Mucosa of descending colon (tissue), 3 donors: ENCODE data around the gene UBE2A. TPM values are rescaled to one million over a fixed set of nuclear protein-coding genes. Genes with fewer than 3 reads are reported as not detected.

Source experiments
- ATAC-seq: fragments of 200-7000 bp; cut with Tn5 transposase; one replicate; pipeline ENCODE4 v1.9.1; 2020; ENCODE audit warnings: mild to moderate bottlenecking, moderate library complexity
- DNase-seq, 3 donors: peaks; one replicate each; pipeline ENCODE4 v3.0.0-alpha.2; 2020
- H3K36me3 ChIP-seq: fragments of 200-600 bp; one replicate; pipeline ENCODE4 v1.8.0; 2021; ENCODE audit warnings: low read depth, mild to moderate bottlenecking
- H3K4me1 ChIP-seq: fragments of 200-600 bp; one replicate; pipeline ENCODE4 v1.8.0; 2021; ENCODE audit warnings: low read depth, mild to moderate bottlenecking
- H3K4me3 ChIP-seq: fragments of 200-600 bp; one replicate; pipeline ENCODE4 v1.8.0; 2021; ENCODE audit warnings: mild to moderate bottlenecking
- H3K9me3 ChIP-seq: fragments of 200-600 bp; one replicate; pipeline ENCODE4 v1.8.0; 2021; ENCODE audit warnings: mild to moderate bottlenecking
- intact Hi-C, 2 donors: fragments of 100-400 bp; cut with DNase I in 1 of 2; cut with micrococcal nuclease in 1 of 2; formaldehyde crosslinking; loops; one replicate each; pipeline versions ENCODE4 v1.11.0 to v1.11.1; 2022; cut with DNase I, micrococcal nuclease
- long read RNA-seq, 2 donors: library from polyadenylated mRNA; unstranded; transcript quantifications; one replicate each; pipeline ENCODE4 v2.0.0, GENCODE V29; 2019 to 2021
- total RNA-seq, 3 donors: library from RNA; stranded (reverse); fragmentation: NEBNext Ultra II Directional in 2 of 3; extraction: Animal tissue kit (Norgen Biotek cat#: 25700) in 2 of 3; gene quantifications; one replicate each; pipeline versions ENCODE4 v1.2.1 to v1.2.4, GENCODE V29; 2021 to 2023
- TF ChIP-seq, protein P1 (sequence below): fragments of 200-600 bp; IDR thresholded peaks from one replicate; pipeline ENCODE4 v1.8.0; 2022; ENCODE audit warnings: antibody characterized with exemption, mild to moderate bottlenecking
- donor health status: DM: no; HTN: no; CAD: no; lungs with moderate emphysema.
- donor health status: DM: no; HTN: no; CAD: no.
- donor health status: DM: no; HTN: yes; CAD: no.

The UBE2A gene
- total RNA-seq = 10 to 100 TPM; 72.1 to 81.6 (median 79.4) TPM
- long read RNA-seq, donor 1, transcript UBE2A-207 (5 exons, 934 nt) = minor isoform, 5 of 85 reads
- long read RNA-seq, donor 1, transcript UBE2A-206 (5 exons, 1,381 nt) = minor isoform, 13 of 85 reads
- long read RNA-seq, donor 1, transcript UBE2A-202 (6 exons, 1,874 nt) = major isoform, 60 of 85 reads
- long read RNA-seq, donor 1, partial matches to known transcripts = 3 of 85 reads
- long read RNA-seq, donor 1, other reads (novel, unspliced or antisense) = 4 of 85 reads
- long read RNA-seq, donor 2, transcript UBE2A-206 (5 exons, 1,381 nt) = minor isoform, 8 of 57 reads
- long read RNA-seq, donor 2, transcript UBE2A-202 (6 exons, 1,874 nt) = major isoform, 42 of 57 reads
- long read RNA-seq, donor 2, partial matches to known transcripts = 0 of 57 reads
- long read RNA-seq, donor 2, other reads (novel, unspliced or antisense) = 6 of 57 reads

DNA sequence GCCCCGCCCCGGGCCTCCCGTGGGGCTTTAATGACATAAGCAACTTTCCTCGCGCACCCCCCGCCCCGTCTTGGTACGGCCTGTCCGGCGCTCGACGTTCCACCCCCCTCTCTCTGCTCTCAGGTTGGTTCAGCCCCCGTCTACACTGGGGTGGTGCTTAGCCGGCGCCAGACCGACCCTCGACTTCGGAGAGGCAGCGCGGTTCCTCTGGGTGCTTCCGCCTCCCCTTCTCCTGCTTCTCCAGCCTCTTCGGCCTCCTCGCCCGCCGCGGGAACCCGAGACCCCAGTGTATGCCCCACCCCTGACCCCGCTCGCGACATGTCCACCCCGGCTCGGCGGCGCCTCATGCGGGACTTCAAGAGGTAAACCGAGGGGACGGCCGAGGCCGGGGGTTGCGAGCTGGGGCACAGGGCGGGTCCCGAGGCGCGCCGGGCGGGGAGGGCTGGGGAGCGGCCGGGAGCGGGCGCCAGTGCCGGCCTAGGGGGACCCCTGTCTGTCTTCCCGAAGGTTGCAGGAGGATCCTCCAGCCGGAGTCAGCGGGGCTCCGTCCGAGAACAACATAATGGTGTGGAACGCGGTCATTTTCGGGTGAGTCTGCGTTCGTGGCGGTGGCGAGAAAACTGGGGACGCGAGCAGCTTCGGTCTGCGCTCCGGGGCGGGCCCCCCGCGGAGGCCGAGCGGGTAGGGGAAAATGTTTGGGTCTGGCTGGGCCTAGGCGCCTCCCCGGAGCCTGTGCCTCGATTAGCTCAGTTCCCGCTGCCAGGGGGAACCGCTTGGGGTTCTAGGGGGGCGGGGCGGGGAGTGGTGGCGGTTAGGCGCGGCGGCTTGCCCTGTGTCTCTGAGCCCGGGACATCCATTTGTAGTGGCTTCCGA is at the start of gene UBE2A:
TSS of gene UBE2A (plus strand) at position 170 of the 873 bp plus-strand sequence. CDS start at position 319, 149 bp downstream.
- TF ChIP-seq, protein P1, sequence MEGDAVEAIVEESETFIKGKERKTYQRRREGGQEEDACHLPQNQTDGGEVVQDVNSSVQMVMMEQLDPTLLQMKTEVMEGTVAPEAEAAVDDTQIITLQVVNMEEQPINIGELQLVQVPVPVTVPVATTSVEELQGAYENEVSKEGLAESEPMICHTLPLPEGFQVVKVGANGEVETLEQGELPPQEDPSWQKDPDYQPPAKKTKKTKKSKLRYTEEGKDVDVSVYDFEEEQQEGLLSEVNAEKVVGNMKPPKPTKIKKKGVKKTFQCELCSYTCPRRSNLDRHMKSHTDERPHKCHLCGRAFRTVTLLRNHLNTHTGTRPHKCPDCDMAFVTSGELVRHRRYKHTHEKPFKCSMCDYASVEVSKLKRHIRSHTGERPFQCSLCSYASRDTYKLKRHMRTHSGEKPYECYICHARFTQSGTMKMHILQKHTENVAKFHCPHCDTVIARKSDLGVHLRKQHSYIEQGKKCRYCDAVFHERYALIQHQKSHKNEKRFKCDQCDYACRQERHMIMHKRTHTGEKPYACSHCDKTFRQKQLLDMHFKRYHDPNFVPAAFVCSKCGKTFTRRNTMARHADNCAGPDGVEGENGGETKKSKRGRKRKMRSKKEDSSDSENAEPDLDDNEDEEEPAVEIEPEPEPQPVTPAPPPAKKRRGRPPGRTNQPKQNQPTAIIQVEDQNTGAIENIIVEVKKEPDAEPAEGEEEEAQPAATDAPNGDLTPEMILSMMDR = peak; percentile 24
- Histone ChIP-seq H3K9me3 (no peaks in the 10 kb centered on the region), H3K36me3 (no peaks in the 10 kb centered on the region), H3K4me1 (peaks cover 5% of the 10 kb centered on the region), H3K4me3 (peak within 1 kb of the TSS; percentile 44)
- ATAC-seq (peak; percentile 97), DNase-seq (peak; percentile 91 to 94 (median 92))
- intact Hi-C loops = no loop called here

DNA sequence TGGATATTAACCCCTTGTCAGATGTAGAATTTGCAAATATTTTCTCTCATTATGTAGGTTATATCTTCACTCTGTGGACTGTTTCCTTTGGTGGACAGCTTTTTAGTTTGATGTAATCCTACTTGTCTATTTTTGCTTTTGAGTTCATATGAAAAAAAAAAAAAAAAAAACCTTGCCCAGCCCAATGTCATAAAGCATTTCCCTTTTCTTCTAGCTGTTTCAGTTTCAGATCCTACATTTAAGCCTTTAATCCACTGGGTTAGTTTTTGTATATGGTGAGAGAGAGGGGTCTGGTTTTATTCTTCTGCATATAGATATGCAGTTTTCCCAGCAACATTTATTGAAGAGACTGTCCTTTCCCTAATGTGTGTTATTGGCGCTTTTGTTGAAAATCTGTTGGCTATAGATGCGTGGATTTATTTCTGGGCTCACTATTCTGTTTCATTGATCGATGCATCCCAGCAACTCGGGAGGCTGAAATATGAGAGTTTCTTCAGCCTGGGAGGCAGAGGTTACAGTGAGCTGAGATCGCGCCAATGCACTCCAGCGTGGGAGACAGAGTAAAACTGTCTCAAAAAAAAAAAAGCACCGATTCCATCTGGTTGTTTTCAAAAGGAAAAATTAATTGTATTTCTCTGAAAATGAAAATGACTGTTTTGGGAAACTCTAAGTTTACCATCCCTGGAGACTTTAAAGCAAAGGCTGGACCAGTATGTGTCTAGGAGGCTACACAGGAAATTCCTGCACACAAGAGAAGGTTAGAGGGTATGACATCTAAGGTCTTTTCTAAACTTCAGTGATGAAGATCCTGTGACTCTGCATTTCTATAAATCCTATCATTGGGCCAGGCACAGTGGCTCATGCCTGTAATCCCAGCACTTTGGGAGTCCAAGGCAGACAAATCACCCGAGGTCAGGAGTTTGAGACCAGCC is 44.8 kb upstream of the UBE2A start:
- Histone ChIP-seq H3K4me1 (no peaks in the 10 kb centered on the region), H3K4me3 (no peak overlapping the region), H3K9me3 (no peaks in the 10 kb centered on the region), H3K36me3 (no peaks in the 10 kb centered on the region)
- no peak for DNase-seq
- no peak for ATAC-seq
- intact Hi-C loops = no loop called here
- TF ChIP-seq, protein P1 = no peak

GRCh38 chrX:119537487-119537886 is 36.9 kb upstream of the UBE2A start:
- TF ChIP-seq, protein P1 = no peak
- Histone ChIP-seq H3K36me3 (no peaks in the 10 kb centered on the region), H3K4me3 (no peak overlapping the region), H3K4me1 (no peaks in the 10 kb centered on the region), H3K9me3 (no peaks in the 10 kb centered on the region)
- DNase-seq (no peak), ATAC-seq (peak; percentile 65)
- intact Hi-C loops = no loop called here

- Histone ChIP-seq H3K4me3 (no peak overlapping the region), H3K4me1 (no peaks in the 10 kb centered on the region), H3K36me3 (no peaks in the 10 kb centered on the region), H3K9me3 (no peaks in the 10 kb centered on the region)
- no peak for DNase-seq
- intact Hi-C loops = no loop called here
- TF ChIP-seq, protein P1 = no peak
- ATAC-seq = no peak
These were observed 34.5 kb upstream of the UBE2A start for GRCh38 chrX:119539872-119540271.

DNA sequence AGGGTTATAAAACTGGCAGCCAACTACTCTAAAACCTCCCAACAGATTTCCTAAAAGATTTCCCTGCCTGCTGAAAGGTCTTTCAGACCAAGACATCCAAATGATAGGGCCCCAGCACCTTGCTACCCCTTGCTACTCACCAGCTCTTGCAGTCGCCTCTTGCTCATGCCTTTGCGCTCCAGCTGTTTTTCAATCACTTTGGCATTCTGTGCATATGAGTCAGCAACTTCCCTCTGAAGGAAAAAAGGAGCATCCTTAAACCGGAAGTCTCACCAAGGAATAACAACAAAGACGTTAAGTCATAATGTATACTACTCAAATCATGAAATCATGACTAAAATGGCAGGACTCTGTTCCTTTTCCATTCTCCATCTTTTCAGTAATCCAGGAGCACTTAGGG is 33.2 kb upstream of the UBE2A start:
- Histone ChIP-seq H3K4me3 (no peak overlapping the region), H3K9me3 (no peaks in the 10 kb centered on the region), H3K36me3 (no peaks in the 10 kb centered on the region), H3K4me1 (no peaks in the 10 kb centered on the region)
- intact Hi-C loops = no loop called here
- TF ChIP-seq, protein P1 = no peak
- no peak for DNase-seq
- no peak for ATAC-seq
